Measurements from ENCODE around the gene SPIN4. TPM values are rescaled to one million over a fixed set of nuclear protein-coding genes. Genes with fewer than 3 reads are reported as not detected.
"Not testable (repeated sequence)": the region's sequence is repeated elsewhere in the genome, so short reads cannot be mapped to it uniquely, and the experiment has no call there.

SPIN4 gene
- 11.3 TPM for polyA plus RNA-seq (ENCODE audit: insufficient read length)

DNA sequence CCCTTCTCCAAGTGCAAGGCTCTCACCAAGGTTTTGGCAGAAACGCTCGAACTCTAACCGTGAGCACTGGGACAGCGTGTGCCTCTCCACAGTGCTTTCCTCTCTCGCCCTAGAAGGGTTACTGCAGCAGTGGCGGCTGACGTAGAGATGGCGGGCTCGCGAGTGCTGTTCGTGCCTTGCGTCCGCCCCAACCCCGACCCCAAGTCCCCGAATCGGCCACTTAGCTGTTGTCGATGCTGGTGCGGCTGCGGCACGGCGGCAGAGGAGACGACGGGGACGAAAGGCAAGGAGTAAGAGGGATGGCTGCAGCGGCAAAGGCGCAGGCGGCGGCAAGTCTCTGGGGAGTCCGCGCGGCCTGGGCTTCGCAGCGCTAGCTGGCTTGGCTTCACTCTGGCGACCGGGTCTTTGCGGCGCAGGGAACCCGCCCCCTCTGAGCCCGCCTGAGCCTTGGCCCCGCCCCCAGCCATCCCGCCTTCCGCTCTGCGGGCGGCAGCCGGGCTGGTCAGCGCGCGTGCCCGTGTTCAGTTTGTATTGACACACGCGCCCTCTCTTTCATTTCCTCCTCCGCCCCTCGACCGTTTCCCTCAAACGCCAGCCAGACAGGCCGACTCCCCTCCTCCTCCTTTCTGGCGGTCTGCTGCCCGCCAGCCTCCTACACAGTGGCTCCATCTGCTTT lies at the start of gene SPIN4:
Gene SPIN4 (minus strand): TSS at position 392 of the 676 bp plus-strand sequence. CDS start 513 bp downstream, outside the sequence.
- DNase-seq = peak; percentile 88

DNA sequence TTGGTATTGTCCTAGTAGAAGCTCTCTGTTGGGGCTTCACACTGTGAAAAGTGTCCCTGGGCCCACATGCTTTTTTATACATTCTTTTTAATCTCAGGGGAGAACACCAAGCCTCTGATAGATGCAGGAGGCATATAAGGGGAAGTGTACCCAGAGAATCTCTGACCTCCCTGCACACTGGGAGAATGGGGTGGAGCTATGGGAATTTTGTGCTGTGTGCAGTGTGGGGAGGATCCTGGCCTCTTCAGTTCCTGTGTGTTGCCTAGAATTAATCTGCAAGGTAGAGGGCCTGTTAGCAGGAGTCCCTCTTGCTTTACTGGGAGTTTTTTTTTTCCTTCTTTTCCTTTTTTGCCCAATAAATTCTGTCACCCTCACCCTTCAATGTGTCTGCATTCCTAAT lies 49.2 kb upstream of the SPIN4 start:
- no peak for DNase-seq

DNA sequence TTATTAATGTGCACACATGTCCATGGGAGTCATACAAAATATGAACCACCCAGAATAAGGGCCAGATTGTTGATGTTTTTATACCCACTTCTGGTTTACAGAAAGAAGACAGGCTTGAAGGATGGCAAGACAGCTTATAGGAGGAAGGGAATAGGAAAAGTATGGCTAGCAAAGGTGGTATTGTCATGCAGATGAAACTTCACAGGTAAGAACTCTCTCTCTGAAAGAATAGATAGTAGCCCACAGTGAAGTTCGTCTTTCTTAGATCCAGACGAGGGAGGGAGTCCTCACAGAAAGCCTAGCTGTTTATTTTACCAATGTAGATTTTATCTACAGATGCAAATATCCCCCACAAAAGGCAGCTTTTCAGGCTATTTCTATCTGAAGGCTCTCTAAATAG lies 43.7 kb upstream of the SPIN4 start:
- DNase-seq = no peak

DNA sequence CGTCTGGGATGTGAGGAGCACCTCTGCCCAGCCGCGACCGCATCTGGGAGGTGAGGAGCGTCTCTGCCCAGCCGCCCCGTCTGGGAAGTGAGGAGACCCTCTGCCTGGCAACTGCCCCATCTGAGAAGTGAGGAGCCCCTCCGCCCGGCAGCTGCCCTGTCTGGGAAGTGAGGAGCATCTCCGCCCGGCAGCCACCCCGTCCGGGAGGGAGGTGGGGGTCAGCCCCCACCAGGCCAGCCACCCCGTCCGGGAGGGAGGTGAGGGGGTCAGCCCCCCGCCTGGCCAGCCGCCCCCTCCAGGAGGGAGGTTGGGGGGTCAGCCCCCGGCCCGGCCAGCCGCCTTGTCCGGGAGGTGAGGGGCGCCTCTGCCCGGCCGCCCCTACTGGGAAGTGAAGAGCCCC lies 42.0 kb upstream of the SPIN4 start:
- not testable (repeated sequence) for DNase-seq

DNA sequence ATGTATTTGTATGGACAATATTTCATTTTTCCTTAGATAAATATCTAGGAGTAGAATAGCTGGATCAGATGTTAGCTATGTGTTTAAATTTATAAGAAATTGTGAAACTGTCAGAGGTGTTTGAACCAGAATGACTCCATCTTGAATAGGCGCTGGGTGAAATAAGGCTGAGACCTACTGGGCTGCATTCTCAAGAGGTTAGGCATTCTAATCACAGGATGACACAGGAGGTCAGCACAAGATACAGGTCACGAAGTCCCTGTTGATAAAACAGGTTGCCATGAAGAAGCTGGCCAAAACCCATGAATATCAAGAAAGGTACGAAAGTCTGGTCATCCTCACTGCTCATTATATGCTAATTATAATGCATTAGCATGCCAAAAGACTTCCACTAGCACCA lies 36.3 kb upstream of the SPIN4 start:
- no peak for DNase-seq

DNA sequence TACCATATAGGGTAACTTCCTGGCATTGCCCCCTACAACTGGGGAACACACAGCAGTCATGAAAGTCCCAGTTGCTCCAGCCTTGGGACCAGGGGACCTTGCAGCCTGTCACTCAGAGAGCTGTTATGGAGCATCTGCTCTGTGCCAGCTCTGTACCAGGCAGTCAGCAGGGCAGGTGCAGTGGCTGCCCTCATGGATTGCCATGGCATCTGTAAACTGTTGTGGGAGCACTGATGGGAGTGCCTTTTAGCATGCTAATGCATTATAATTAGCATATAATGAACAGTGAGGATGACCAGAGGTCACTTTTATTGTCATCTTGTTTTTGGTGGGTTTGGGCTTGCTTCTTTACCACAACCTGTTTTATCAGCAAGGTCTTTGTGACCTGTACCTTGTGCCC lies 33.1 kb upstream of the SPIN4 start:
- DNase-seq = not testable (repeated sequence)

DNA sequence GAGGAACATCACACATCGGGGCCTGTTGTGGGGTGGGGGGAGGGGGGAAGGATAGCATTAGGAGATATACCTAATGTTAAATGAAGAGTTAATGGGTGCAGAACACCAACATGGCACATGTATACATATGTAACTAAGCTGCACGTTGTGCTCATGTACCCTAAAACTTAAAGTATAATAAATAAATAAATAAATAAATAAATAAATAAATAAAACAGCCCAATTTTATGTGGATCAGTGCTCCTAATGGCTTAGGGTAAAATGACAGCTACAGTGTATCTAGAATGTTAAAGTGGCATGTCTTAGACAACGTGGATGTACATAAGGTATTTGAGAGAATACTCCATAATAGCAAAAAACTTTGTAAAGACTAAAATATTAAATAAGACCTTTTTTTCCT lies 21.9 kb upstream of the SPIN4 start:
- DNase-seq = not testable (repeated sequence)

DNA sequence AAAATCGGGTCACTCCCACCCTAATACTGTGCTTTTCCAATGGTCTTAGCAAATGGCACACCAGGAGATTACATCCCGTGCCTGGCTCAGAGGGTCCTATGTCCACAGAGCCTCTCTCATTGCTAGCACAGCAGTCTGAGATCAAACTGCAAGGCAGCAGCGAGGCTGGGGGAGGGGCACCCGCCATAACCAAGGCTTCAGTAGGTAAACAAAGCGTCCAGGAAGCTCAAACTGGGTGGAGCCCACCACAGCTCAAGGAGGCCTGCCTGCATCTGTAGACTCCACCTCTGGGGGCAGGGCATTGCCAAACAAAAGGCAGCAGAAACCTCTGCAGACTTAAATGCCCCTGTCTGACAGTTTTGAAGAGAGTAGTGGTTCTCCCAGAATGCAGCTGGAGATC lies 16.6 kb upstream of the SPIN4 start:
- not testable (repeated sequence) for DNase-seq

DNA sequence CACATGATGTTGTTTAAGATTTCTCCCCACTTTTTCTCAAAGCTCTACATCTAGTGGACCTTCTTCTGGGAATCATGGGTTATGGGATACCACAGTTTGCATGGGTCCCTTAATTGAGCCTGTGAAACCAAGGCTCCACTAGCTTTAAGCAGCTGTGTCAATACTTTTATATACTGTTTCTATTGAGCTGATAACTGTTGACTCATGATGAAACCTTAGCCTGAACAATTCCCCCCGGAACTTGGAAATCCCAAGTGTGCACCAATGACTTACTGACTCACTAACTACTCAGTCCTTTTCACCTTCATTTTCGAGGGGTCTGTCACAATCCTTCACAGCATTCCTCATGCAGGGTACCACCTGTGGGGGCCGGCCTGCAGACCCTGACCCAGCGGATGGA lies 12.7 kb upstream of the SPIN4 start:
- DNase-seq = no peak

DNA sequence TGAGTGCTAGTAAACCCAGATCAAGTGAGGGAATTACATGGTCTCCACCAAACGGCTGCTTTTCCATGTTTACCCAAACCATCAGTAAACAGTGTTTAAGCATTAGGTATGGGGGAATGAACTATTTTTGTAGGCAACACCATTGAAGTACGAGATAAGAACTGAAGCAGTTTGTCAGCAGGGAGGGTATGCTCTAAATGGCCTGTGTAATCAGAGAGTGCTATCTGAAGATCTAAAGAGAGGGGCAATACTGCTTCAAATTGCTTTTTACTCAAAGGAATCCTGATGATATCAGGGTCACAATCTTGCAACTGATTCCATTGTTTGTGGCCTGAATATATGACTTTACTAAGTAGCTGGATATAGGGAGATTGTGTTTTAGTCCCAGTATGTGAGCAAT lies 10.4 kb upstream of the SPIN4 start:
- no peak for DNase-seq

DNA sequence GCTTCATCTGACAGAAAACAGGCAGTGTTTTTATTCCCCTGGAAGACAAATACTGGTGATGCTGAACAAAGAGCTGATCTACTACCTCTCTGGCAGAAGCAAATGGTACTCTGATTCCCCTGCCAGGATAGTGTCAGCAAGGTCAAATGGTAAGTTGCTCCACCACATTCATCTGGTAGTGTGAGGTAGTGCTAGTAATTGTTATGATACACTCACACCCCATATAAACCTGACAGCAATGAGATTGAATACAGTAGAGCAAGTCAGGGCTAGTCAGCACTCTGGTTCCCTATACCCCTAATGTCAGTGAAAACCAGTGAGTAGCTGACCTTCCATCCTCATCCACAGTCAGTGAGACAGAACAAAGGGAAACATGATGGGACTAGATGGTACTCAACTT lies 3.4 kb upstream of the SPIN4 start:
- DNase-seq = no peak

DNA sequence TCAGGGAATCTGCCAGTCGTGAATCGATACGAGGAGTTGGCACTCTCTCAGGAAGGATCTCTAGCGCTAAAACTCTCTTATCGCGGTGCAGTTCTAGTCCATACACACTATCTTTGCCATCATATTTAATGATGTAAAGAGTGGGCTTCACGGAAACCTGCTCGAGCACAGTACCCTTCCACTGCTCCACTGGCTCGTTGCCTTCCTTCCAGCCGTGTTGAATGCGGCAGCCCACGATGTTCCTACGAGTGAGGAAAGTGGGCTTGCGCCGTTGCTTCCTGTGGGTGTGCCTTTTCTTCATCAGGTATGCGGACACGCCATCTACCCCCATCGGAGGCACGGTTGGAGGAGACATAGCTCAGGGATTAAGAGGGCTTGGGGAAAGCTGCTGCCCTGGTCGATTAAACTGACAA lies 661 bp downstream of the SPIN4 start:
- peak; percentile 20 for DNase-seq

DNA sequence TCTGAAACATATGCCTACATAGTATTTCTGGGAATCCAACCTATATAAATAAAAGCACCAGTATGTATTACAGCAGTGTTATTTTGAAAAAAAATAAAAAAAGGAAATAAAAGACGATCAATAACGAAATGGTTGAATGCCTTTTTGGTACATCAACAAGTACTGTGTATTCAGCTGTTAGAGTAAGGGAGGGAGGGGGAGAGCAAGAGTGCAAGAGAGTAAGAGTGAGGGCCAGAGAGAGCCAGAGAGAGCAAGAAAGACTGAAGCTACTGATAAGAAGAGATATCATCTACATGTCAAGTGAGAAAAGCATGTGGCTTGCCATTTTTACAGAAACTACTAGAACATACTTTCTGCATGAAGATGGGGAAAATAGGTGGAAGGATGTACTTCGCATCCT lies 1.8 kb downstream of the SPIN4 start:
- no peak for DNase-seq

DNA sequence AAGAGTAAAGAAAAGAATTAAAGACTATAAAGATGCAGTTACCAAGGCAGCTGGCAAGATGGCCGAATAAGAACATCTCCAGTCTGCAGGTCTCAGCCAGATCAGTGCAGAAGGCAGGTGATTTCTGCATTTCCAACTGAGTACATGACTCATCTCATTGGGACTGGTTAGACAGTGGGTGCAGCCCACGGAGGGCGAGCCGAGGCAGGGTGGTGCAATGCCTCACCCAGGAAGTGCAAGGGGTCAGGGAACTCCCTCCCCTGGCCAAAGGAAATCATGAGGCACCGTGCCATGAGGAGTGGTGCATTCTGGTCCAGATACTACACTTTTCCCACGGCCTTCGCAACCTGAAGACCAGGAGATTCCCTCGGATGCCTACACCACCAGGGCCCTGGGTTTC lies 20.5 kb downstream of the SPIN4 start:
- DNase-seq = no peak

DNA sequence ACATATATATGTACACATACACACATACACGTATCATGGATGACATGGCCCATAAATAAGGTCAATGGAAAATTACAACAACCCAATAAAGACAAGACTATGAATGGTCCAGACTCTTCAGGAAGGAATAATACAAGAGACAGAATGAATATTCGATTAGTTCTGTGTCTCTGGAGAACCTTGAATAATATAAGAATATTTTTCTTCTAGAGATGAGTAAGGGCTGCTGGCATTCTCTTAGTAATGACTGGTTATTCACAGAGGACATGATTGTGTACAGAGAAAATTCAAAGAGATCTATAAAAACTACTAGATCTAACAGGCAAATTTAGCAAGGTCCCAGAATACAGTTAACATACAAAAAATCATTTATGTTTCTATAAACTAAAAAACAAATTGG lies 23.3 kb downstream of the SPIN4 start:
- no peak for DNase-seq

DNA sequence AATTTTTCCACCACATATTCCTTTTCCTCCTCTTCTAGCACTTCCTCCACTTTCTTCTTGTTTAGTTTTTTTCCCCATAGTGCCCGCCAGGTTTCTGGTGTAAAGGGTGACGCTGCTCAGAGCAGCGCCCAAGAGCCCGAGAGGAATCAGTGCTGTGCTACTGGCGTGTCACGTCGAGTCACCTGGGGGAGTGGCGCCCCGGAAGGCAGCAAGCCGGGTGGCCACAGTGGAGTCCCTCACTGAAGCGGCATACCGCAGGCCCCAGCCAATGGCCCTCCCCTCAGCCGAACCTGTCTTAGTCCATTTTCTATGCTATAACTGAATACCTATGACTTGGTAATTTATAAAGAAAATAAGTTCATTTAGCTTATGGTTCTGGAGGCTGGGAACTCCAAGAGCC lies 51.5 kb downstream of the SPIN4 start:
- DNase-seq = no peak
